Nephron progenitor cell (in vitro differentiated cells): Measurements from ENCODE around the gene RHBDL1.
A peak's percentile ranks its signal among the peaks of the same experiment; 100 is the strongest.

ENCODE experiments used
- DNase-seq: peaks from one replicate; pipeline ENCODE4 v3.0.0; 2021
- H3K27ac Mint-ChIP-seq: 2 replicates; pipeline ENCODE4 v1.8.0; 2021; ENCODE audit warnings: mild to moderate bottlenecking, moderate library complexity, mixed read lengths
- H3K27me3 Mint-ChIP-seq: 2 replicates; pipeline ENCODE4 v1.8.0; 2021; ENCODE audit warnings: mild to moderate bottlenecking, low read depth, mixed read lengths; ENCODE audit not compliant: poor library complexity
- H3K36me3 Mint-ChIP-seq: 2 replicates; pipeline ENCODE4 v1.8.0; 2021; ENCODE audit warnings: low read depth, mixed read lengths
- H3K4me1 Mint-ChIP-seq: 2 replicates; pipeline ENCODE4 v1.8.0; 2021; ENCODE audit warnings: mixed read lengths
- H3K4me3 Mint-ChIP-seq: 2 replicates; pipeline ENCODE4 v1.8.0; 2021; ENCODE audit warnings: mild to moderate bottlenecking, moderate library complexity, mixed read lengths
- H3K9me3 Mint-ChIP-seq: 2 replicates; pipeline ENCODE4 v1.8.0; 2021; ENCODE audit warnings: mild to moderate bottlenecking, moderate library complexity, mixed read lengths
- CTCF ChIP-seq: fragments of 200-600 bp; sonication (generic); IDR thresholded peaks from 2 replicates; pipeline ENCODE4 v1.5.0; 2021; ENCODE audit warnings: antibody characterized with exemption

The RHBDL1 gene

DNA sequence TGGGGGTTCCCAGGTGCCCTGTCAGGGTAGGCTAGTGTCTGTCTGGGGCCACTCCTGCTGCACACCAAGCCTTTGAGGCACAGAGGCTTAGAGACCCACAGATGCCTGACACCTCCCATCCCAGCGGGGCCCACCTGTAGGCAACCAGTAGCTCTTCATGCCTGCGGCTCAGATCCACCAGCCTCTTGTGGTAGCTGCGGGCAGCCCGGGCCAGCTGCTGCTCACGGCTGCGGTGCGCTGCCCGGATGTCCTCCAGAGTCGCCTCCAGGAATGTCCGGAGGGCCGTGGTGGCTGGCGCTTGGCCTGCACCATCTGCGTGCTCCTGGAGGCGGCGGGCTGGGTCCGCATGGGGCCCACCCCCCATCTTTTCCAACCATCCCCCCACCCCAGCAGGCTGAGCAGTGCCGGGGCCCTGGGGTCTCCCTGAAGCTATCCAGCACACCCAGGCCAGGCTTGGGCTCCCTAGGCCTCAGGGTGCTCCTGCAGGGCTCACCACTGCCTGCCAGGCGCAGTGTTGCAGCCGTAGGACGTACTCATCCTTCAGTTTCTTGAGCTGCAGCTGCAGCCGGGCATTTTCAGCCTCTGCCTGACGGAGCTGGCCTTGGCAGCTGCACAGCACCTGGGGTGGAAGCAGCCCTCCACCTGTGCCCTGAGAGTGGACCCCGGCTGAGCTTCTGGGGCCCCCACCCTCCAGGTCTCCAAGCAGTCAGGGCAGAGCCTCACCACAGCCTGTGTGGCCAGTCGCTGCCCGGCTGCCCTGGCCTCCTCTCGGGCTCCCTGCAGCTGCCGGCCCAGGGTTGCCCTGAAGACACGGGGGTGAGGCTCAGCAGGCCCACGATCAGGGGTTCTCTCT, 48.9 kb downstream of the RHBDL1 start:
- Mint-ChIP-seq H3K4me3 (no peak overlapping the region), H3K9me3 (no peaks in the 10 kb centered on the region), H3K36me3 (no peaks in the 10 kb centered on the region), H3K4me1 (peaks cover 10% of the 10 kb centered on the region), H3K27ac (no peak overlapping the region), H3K27me3 (peaks cover 12% of the 10 kb centered on the region)
- TF ChIP-seq CTCF: no peak
- no peak for DNase-seq

GRCh38 chr16:725041-725376, 49.5 kb downstream of the RHBDL1 start:
- peaks cover 12% of the 10 kb centered on the region for H3K27me3 Mint-ChIP-seq
- no peak for DNase-seq
- H3K4me3 Mint-ChIP-seq: no peak overlapping the region
- TF ChIP-seq CTCF: no peak
- no peak overlapping the region for H3K27ac Mint-ChIP-seq
- no peaks in the 10 kb centered on the region for H3K9me3 Mint-ChIP-seq
- no peaks in the 10 kb centered on the region for H3K36me3 Mint-ChIP-seq
- H3K4me1 Mint-ChIP-seq: peaks cover 4% of the 10 kb centered on the region

DNA sequence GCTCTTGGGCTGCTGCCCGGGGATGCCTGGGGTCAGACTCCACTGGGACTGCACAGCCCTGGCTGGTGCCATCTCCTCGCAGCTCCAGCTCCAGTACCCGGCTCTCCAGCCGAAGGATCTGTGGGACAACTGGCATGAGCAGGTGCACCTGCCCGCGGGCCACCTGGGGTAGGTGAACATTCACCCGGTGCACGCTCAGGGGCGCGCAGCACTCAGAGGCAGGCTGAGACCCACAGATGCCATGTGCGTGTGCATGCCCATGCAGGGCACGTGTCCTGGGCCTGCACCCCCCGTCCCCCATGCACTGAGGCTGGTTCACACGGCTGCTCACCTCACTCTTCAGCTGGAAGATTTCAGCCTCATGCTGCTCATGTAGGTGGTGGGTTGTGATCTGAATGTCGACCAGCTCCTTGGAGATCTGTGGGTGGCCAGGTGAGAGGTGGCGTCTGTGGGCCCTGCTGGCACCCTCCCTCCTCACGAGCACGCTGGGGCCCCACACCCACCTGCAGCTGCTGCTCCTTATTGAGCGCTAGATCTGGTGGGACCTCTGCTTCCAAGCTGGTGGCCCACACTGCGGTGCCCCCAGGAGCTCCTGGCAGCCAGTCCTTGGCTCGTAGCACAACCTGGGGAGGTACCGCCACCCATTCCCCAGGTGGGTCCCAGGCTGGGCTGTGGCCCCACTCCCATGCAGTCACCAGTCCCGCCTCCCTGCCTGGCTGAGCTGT, 50.2 kb downstream of the RHBDL1 start:
- Mint-ChIP-seq H3K36me3 (no peaks in the 10 kb centered on the region), H3K4me3 (no peak overlapping the region), H3K9me3 (no peaks in the 10 kb centered on the region), H3K27ac (no peak overlapping the region), H3K27me3 (peaks cover 12% of the 10 kb centered on the region), H3K4me1 (no peaks in the 10 kb centered on the region)
- DNase-seq: no peak
- no peak for TF ChIP-seq CTCF

- TF ChIP-seq CTCF: no peak
- no peaks in the 10 kb centered on the region for H3K4me1 Mint-ChIP-seq
- no peak overlapping the region for H3K27ac Mint-ChIP-seq
Measured at GRCh38 chr16:726188-726437, 50.6 kb downstream of the RHBDL1 start.

DNA sequence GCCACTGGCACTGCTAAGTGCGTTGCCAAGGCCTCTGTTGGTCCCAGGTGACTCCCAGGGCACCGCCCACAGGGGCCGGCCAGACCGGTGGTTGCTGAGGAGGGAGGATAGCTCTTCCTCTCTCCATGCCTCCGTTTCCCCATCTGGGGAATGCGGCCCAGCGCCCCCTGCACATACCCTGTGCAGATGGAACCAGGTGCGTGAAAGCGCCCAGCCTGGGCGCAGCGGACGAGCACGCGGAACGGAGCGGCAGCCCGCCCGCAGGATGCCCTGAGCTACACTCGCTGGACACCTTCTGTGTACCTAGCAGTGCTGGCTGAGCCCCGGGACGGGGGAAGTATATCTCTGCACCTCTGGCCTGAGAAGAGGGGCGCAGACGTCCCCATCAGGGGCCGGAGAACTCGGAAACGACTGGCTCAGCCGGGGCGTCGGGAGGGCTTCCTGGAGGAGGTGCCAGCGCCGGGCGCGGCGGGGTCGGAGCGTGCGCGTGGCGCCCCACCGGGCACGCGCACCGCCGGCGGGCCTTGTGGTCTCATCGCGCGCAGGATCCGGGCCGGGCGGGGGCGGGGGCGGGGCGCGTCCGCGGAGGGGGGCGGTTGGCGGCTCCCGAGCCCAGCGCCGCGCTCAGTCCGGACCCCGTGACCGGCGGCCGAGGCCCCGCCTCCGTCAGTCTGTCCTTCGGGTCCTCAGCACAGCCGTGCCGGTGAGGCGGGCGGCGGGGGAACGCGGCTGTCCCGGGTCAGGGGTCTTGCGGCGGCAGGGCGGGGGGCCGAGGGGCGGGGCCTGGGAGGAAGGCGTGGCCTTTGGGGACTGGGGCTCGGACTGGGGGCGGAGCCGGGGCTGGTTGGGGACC, 51.2 kb downstream of the RHBDL1 start, which contains the start of the genes CCDC78 and HAGHL:
Gene CCDC78 (minus strand): TSS at position 6 of the 853 bp plus-strand sequence. CDS start 76 bp downstream, outside the sequence.
Gene HAGHL (plus strand): TSS at position 669 of the 853 bp plus-strand sequence. CDS start 404 bp downstream, outside the sequence.
- Mint-ChIP-seq H3K36me3 (no peaks in the 10 kb centered on the region), H3K27me3 (peaks cover 12% of the 10 kb centered on the region), H3K9me3 (no peaks in the 10 kb centered on the region), H3K4me1 (no peaks in the 10 kb centered on the region), H3K27ac (no peak within 1 kb of the TSS), H3K4me3 (peak within 1 kb of the TSS; percentile 72)
- peak; percentile 90 for DNase-seq
- TF ChIP-seq CTCF: no peak

More at GRCh38 chr16:726188-726437, 50.6 kb downstream of the RHBDL1 start:
- peak overlapping the region; percentile 72 for H3K4me3 Mint-ChIP-seq
- peaks cover 12% of the 10 kb centered on the region for H3K27me3 Mint-ChIP-seq
- no peaks in the 10 kb centered on the region for H3K36me3 Mint-ChIP-seq
- no peaks in the 10 kb centered on the region for H3K9me3 Mint-ChIP-seq
- DNase-seq: no peak
